LoVo (cell line): ENCODE measurements around the gene LRRC3B.

Experiments
- DNase-seq: peaks from one replicate; pipeline ENCODE4 v3.0.0-alpha.2; 2016; ENCODE audit warnings: low spot score

Gene LRRC3B

DNA sequence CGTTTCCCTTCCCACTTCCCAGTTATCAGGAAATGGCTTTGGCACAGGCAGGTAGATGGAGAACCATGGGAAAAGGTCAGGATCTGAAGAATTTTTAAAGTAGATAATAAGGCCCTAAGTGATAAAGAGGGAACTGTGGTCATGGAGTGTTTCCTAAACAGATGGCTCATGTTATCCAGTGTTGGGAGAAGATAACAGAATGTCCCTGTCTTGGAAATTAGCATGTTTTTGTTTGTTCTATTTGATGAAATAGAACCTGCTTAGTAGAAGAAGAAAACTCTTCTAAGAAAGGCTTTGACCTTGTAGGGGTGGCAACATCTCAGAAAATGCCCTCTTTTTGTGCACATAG is 8.8 kb downstream of the LRRC3B start:
- DNase-seq, result no peak

DNA sequence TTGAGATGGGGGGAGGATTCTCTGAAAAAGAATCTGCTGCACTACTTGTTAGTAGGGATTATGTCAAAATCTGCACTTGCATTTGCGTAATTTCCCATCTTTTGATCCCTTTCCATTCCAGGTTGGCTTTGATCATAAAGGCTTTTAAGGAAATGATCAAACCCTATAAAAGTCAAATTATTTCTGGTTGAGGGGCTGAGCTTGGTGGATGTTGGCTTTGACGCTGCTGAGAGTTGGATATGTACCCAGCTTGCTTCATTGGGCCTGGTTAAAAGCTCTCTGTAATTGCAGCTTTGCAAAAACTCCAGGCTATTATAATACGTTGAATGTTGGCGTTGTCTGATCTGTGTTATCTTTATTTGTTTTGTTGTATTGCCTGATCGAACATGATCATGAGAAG is 12.0 kb downstream of the LRRC3B start:
- DNase-seq, result no peak

- no peak for DNase-seq
Measured at GRCh38 chr3:26636096-26636727, 13.6 kb downstream of the LRRC3B start.

DNA sequence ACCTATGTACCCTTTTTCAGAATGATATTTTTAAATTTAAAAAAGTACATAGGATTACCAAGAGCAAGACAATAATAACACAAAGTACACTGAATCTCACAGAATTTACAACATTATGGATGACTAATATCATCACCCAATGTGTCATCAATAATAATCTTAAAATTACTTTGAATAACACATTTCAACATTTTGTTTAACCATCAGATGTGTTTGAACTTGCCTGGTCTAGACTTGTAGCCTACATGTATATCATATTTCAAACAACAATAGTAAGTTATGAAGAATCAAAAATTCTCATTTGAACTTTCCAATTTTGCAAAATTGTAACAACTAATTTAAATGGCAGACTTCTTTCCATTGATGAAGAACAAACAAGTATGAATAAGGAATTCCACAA is 15.1 kb downstream of the LRRC3B start:
- DNase-seq, result no peak

- no peak for DNase-seq
Measured at GRCh38 chr3:26638113-26638512, 15.5 kb downstream of the LRRC3B start.

DNA sequence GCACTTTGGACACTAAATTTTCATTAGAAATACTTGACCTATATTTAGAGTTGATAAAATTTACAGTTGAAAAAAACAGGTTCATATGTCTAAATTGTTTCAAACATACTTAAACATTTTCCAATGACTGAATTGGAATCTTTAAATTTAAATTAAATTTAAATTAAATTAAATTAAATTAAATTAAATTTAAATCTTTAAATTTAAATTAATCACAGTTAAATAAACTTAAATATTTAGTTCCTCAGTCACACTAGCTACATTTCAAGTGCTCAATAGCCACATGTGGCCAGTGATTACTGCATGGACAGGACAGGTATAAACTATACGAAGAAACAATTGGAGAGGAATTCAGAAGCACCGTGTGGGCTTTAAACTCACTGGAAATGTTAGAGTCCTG is 16.8 kb downstream of the LRRC3B start:
- DNase-seq, result no peak

GRCh38 chr3:26647078-26647477 is 24.5 kb downstream of the LRRC3B start:
- no peak for DNase-seq

- DNase-seq, result no peak
Measured at GRCh38 chr3:26648461-26648860, 25.9 kb downstream of the LRRC3B start.

- no peak for DNase-seq
Measured at GRCh38 chr3:26652164-26652563, 29.6 kb downstream of the LRRC3B start.

DNA sequence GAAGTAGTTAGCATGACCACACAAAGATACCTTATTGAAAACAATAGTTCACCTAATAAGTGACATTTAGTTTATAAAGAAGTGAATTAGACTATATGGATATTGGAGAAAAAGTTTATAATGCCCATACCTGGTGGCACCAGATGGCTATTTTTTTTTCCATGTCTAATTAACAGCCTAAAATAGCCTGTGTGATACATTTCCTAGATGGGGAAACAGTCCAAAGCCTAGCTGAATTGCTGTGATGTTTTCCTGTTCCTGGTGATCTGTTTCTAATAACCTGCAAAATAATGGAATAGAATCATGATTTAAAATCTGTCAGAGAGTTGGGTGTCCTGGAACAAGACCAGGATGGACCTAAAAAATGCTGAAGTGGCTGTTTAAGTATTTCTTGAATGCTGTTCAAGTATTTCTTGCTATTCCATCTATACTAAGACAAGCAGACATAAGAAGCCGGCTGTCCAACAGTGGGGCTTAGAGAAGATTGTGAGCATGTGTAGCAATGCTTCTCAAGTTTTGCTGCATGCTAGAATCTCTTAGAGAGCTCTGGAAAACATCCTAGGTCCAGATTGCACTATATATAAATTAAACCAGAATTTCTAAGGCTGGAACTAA is 31.3 kb downstream of the LRRC3B start:
- DNase-seq, result no peak

DNA sequence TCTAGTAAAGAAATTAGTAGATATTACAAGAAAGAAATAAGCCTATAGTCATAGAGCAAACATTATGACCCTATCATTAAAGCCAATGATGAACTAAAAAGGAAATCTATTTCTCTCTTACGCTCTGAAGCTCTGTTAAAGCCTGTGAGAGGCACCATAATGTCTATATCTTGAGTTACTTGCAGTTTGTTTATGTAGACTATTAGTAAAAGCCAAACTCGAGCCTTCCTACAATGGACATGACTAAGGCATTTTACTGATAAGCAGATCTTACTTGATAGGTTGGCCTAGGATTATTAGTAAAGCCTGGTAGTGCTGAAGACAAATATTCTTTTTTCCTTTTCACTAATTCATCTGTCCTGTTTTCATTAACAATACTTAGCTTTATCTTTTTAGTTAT is 32.7 kb downstream of the LRRC3B start:
- DNase-seq, result no peak

GRCh38 chr3:26657348-26657976 is 34.9 kb downstream of the LRRC3B start:
- DNase-seq, result no peak

- no peak for DNase-seq
Measured at GRCh38 chr3:26668171-26668570, 45.6 kb downstream of the LRRC3B start.

DNA sequence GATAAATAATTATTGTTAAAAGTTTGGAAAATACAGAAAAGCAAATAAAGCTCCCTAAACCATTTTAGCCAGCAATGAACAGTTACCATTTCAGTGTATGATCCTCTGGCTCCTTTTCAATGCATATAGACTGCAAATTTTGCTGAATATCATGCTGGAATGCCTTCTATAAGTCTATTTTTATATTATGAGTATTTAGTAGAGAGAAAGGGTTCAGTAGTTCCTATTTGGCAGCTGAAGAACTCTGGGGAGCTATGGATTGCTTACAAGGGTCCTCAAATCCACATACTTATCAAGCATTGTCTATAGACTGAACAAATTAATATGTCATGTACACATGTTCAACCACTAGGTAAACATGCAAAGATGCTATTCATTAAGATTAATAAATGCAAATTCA is 46.1 kb downstream of the LRRC3B start:
- DNase-seq, result no peak

DNA sequence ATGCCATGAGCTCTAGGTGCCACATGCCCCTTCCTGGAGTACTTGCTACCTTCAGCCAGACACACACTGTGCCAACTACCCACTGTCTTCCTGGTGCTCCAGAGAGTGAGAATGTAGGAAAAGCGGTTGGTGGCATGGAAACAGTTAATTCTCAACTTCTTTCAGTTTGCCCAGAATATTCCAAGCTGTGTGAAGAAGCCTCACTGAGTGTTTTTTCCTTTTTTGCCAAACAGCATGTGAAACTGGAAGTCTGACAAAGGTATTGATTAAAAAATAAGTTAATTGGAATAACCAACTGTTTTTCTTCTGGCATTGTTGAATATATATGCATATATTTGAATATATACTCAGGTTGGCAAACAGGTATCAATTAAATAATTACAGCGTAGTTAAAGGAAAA is 52.8 kb downstream of the LRRC3B start:
- no peak for DNase-seq

- DNase-seq, result no peak
Measured at GRCh38 chr3:26681632-26682031, 59.1 kb downstream of the LRRC3B start.

- DNase-seq, result no peak
Measured at GRCh38 chr3:26682406-26682805, 59.8 kb downstream of the LRRC3B start.

- no peak for DNase-seq
Measured at GRCh38 chr3:26683902-26684301, 61.3 kb downstream of the LRRC3B start.

- DNase-seq, result no peak
Measured at GRCh38 chr3:26687466-26687865, 64.9 kb downstream of the LRRC3B start.

- DNase-seq, result no peak
Measured at GRCh38 chr3:26699553-26699952, 77.0 kb downstream of the LRRC3B start.

DNA sequence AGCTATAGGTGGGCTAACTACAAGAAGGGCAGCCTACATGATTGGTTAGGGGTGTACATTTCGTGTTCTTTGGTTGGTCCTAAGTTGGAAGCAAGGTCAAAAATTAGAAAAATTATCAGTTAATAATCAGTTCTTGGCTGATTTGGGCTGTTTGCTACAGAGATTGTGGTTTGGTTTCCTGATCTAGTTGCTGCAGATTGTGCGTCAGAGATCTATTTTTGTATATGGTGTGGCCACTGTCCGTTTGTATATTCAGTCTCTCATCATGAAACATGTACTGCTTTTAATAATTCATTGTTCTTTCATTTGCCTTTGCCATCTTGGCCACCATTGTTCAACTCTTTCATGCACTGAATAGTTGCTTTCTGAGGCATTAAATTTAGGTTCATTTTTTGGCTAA is 80.9 kb downstream of the LRRC3B start:
- DNase-seq, result no peak

- DNase-seq, result no peak
Measured at GRCh38 chr3:26704736-26705135, 82.2 kb downstream of the LRRC3B start.

- DNase-seq, result no peak
Measured at GRCh38 chr3:26708501-26708900, 85.9 kb downstream of the LRRC3B start.
